Measurements from ENCODE around the gene PGRMC1. TPM values are rescaled to one million over a fixed set of nuclear protein-coding genes. Genes with fewer than 3 reads are reported as not detected.

PGRMC1 gene
- total RNA-seq, 1 donor from 2014 or later: 74.9 TPM

DNA sequence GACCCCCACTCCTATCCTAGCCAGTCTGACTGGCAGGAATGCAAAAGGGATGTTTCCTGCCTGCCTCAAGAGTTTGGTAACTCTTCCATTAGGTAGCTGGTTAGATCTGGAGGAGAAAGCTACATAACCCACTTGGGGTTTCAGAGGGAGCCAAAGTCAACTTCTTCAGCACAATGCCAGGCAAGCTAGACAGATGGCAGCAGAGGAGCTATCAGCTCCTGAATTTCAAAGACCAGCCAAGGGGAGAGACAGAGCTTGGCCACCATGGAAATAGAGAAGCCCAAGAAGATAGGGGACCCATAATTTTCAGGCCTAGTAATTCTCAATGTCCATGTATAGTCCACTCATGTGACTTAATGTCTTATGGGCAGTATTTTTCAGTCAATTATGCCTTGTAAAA, 56.4 kb downstream of the PGRMC1 start:
- Histone ChIP-seq H3K27ac (no peak overlapping the region), H3K4me1 (no peaks in the 10 kb centered on the region), H3K36me3 (no peaks in the 10 kb centered on the region), H3K27me3 (no peaks in the 10 kb centered on the region), H3K4me3 (no peak overlapping the region), H3K9me3 (no peaks in the 10 kb centered on the region)
- no peak for DNase-seq
- intact Hi-C loops (cut with DNase I): no loop called here
- ATAC-seq: no peak
- TF ChIP-seq, protein P1, sequence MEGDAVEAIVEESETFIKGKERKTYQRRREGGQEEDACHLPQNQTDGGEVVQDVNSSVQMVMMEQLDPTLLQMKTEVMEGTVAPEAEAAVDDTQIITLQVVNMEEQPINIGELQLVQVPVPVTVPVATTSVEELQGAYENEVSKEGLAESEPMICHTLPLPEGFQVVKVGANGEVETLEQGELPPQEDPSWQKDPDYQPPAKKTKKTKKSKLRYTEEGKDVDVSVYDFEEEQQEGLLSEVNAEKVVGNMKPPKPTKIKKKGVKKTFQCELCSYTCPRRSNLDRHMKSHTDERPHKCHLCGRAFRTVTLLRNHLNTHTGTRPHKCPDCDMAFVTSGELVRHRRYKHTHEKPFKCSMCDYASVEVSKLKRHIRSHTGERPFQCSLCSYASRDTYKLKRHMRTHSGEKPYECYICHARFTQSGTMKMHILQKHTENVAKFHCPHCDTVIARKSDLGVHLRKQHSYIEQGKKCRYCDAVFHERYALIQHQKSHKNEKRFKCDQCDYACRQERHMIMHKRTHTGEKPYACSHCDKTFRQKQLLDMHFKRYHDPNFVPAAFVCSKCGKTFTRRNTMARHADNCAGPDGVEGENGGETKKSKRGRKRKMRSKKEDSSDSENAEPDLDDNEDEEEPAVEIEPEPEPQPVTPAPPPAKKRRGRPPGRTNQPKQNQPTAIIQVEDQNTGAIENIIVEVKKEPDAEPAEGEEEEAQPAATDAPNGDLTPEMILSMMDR (IDR thresholded peaks at IDR 0.05): no peak

Other genes starting within 250 kb of the PGRMC1 start
- gene CT47C1, start 163.3 kb upstream of the PGRMC1 start, total RNA-seq: not detected
- not detected for gene KIAA1210, start 108.5 kb upstream of the PGRMC1 start, total RNA-seq
- 13.5 TPM for gene SLC25A43, start 163.1 kb downstream of the PGRMC1 start, total RNA-seq
- gene SLC25A5, start 232.2 kb downstream of the PGRMC1 start, total RNA-seq: 323 TPM